HCT116 (cell line): ENCODE measurements around the gene KDM3B. TPM values are rescaled to one million over a fixed set of nuclear protein-coding genes. Genes with fewer than 3 reads are reported as not detected.

Source experiments
- ATAC-seq: fragments of 200-7000 bp; cut with Tn5 transposase; 2 replicates; pipeline ENCODE4 v1.9.1; 2020; ENCODE audit warnings: mild to moderate bottlenecking, moderate library complexity
- BruUV-seq: library from RNA; stranded (reverse); fragments of 400-500 nt; replicated peaks from 2 replicates; lab custom pipeline; 2021; lab: Mats Ljungman, UMichigan
- CTCF ChIA-PET: fragments of 300-600 bp; sonication (Branson Sonifier 250); formaldehyde crosslinking; loops from one replicate; lab custom pipeline; 2021; ENCODE audit warnings: antibody characterized with exemption; lab: Charles Lee
- POLR2A ChIA-PET: fragments of 300-600, 350-600 bp; sonication (Branson Sonifier 250); formaldehyde crosslinking; loops from one replicate; lab custom pipeline; 2021; ENCODE audit warnings: antibody characterized with exemption; lab: Charles Lee
- RAD21 ChIA-PET, 2 experiments: fragments of 300-600 bp; sonication (Branson Sonifier 250); formaldehyde crosslinking; loops; one replicate each; lab custom pipeline; 2023; ENCODE audit warnings: low total read pairs in 2 of 2; ENCODE audit not compliant: uncharacterized antibody in 2 of 2, unreplicated experiment in 2 of 2, low non-redundant PET in 1 of 2; lab: Charles Lee
- DNase-seq: peaks from one replicate; pipeline ENCODE4 v3.0.0-alpha.2; 2010; ENCODE audit warnings: low read depth, low spot score
- H2AFZ ChIP-seq: fragments of 200-600 bp; shearing (Covaris generic), sonication (generic); 2 replicates; pipeline ENCODE4 v1.6.1; 2017; ENCODE audit warnings: low read depth, mixed run types, mixed read lengths, antibody characterized with exemption, low read length; ENCODE audit not compliant: poor library complexity, severe bottlenecking
- H3K27ac ChIP-seq: 2 replicates; pipeline ENCODE4 v1.5.1; 2012; ENCODE audit warnings: low read depth, low read length
- H3K27me3 ChIP-seq: fragments of 200-600 bp; sonication (generic); 2 replicates; pipeline ENCODE4 v1.6.1; 2016; ENCODE audit warnings: mixed run types, low read length, mixed read lengths; ENCODE audit not compliant: insufficient read depth
- H3K36me3 ChIP-seq, 2 experiments: fragments of 200-500 bp in 1 of 2; fragments of 200-600 bp in 1 of 2; sonication (Bioruptor generic) in 1 of 2; sonication (generic) in 1 of 2; 2 replicates each; pipeline versions ENCODE4 v1.5.1 to v1.6.1; 2014 to 2016; ENCODE audit warnings: low read length in 2 of 2, inconsistent platforms in 1 of 2, mixed read lengths in 1 of 2, mixed run types in 1 of 2; ENCODE audit not compliant: insufficient read depth in 2 of 2, control insufficient read depth in 1 of 2
- H3K4me1 ChIP-seq, 2 experiments: fragments of 200-600 bp in 1 of 2; sonication (generic) in 1 of 2; 2 replicates each; pipeline versions ENCODE4 v1.5.1 to v1.6.1; 2012 to 2017; ENCODE audit warnings: low read length in 2 of 2, inconsistent platforms in 1 of 2, mild to moderate bottlenecking in 1 of 2, mixed read lengths in 1 of 2, mixed run types in 1 of 2, moderate library complexity in 1 of 2; ENCODE audit not compliant: insufficient read depth in 2 of 2, control insufficient read depth in 1 of 2
- H3K4me2 ChIP-seq: fragments of 200-600 bp; sonication (generic); 2 replicates; pipeline ENCODE4 v1.6.1; 2017; ENCODE audit warnings: mixed run types, low read length, mixed read lengths
- H3K4me3 ChIP-seq, 2 experiments: fragments of 200-600 bp in 1 of 2; sonication (generic) in 1 of 2; replicated peaks in 1 of 2; 2 replicates each; pipeline ENCODE4 v1.5.1; 2011 to 2016; ENCODE audit warnings: low read length in 2 of 2, control low read depth in 1 of 2, low read depth in 1 of 2, mild to moderate bottlenecking in 1 of 2, mixed read lengths in 1 of 2, mixed run types in 1 of 2
- H3K79me2 ChIP-seq: fragments of 200-600 bp; sonication (generic); 2 replicates; pipeline ENCODE4 v1.6.1; 2017; ENCODE audit warnings: mild to moderate bottlenecking, mixed run types, low read length, moderate library complexity, mixed read lengths; ENCODE audit not compliant: insufficient read depth
- H3K9ac ChIP-seq: fragments of 200-600 bp; sonication (generic); 2 replicates; pipeline ENCODE4 v1.6.1; 2016; ENCODE audit warnings: low read length, mixed read lengths
- H3K9me2 ChIP-seq: fragments of 200-600 bp; sonication (generic), shearing (Covaris generic); 2 replicates; pipeline ENCODE4 v1.6.1; 2017; ENCODE audit warnings: mixed run types, mild to moderate bottlenecking, moderate library complexity; ENCODE audit not compliant: insufficient read depth
- H3K9me3 ChIP-seq, 2 experiments: fragments of 200-500 bp in 1 of 2; fragments of 200-600 bp in 1 of 2; sonication (Bioruptor generic) in 1 of 2; sonication (generic) in 1 of 2; 2 replicates each; pipeline ENCODE4 v1.6.1; 2014 to 2017; ENCODE audit warnings: low read length in 2 of 2, mixed read lengths in 2 of 2, inconsistent platforms in 1 of 2, low read depth in 1 of 2, mild to moderate bottlenecking in 1 of 2, mixed run types in 1 of 2, moderate library complexity in 1 of 2; ENCODE audit not compliant: control insufficient read depth in 1 of 2, insufficient read depth in 1 of 2
- H4K20me1 ChIP-seq: fragments of 200-600 bp; sonication (generic), shearing (Covaris generic); 2 replicates; pipeline ENCODE4 v1.6.1; 2017; ENCODE audit warnings: mixed run types, mild to moderate bottlenecking, moderate library complexity; ENCODE audit not compliant: insufficient read depth
- EGR1 ChIP-seq: IDR thresholded peaks from 2 replicates; pipeline ENCODE4 v1.6.1; 2012; ENCODE audit warnings: low read depth
- ELF1 ChIP-seq: IDR thresholded peaks from 2 replicates; pipeline ENCODE4 v1.6.1; 2012; ENCODE audit warnings: low read depth, borderline replicate concordance
- EZH2phosphoT487 ChIP-seq: fragments of 200-600 bp; IDR thresholded peaks from 2 replicates; pipeline ENCODE4 v1.6.1; 2018; ENCODE audit warnings: antibody characterized with exemption, borderline replicate concordance
- FOSL1 ChIP-seq: IDR thresholded peaks from 2 replicates; pipeline ENCODE4 v1.6.1; 2012; ENCODE audit warnings: low read depth
- JUND ChIP-seq: IDR thresholded peaks from 2 replicates; pipeline ENCODE4 v1.6.1; 2012
- POLR2A ChIP-seq: IDR thresholded peaks from 2 replicates; pipeline ENCODE4 v1.7.0; 2011; ENCODE audit warnings: borderline replicate concordance; ENCODE audit not compliant: insufficient read depth, insufficient read length; ENCODE audit errors: extremely low read depth
- POLR2AphosphoS5 ChIP-seq: IDR thresholded peaks from 2 replicates; pipeline ENCODE4 v1.6.1; 2011; ENCODE audit warnings: mild to moderate bottlenecking, low read depth, low read length, moderate library complexity
- RAD21 ChIP-seq: IDR thresholded peaks from 2 replicates; pipeline ENCODE4 v1.6.1; 2012; ENCODE audit warnings: low read depth, mild to moderate bottlenecking
- SIN3A ChIP-seq: IDR thresholded peaks from 2 replicates; pipeline ENCODE4 v1.6.1; 2012; ENCODE audit warnings: low read depth
- SRF ChIP-seq: IDR thresholded peaks from 2 replicates; pipeline ENCODE4 v1.6.1; 2012; ENCODE audit warnings: low read depth
- ZFX ChIP-seq: fragments of 450-650 bp; IDR thresholded peaks from 2 replicates; pipeline ENCODE4 v1.6.1; 2017
- intact Hi-C: fragments of 100-400 bp; cut with micrococcal nuclease; formaldehyde crosslinking; loops from 2 replicates; pipeline ENCODE4 v1.10.0; 2022
- total RNA-seq: library from RNA; stranded (reverse); gene quantifications from one replicate; pipeline ENCODE4 v1.2.1, GENCODE V29; 2021; ENCODE audit not compliant: unreplicated experiment
- TF ChIP-seq, protein P1 (sequence below): IDR thresholded peaks from 2 replicates; pipeline ENCODE4 v1.6.1; 2012
- TF ChIP-seq, protein P2 (sequence below): IDR thresholded peaks from 2 replicates; pipeline ENCODE4 v1.6.1; 2012; ENCODE audit warnings: low read depth

The KDM3B gene
- total RNA-seq, 1 experiment from 2014 or later, result 65.1 TPM

DNA sequence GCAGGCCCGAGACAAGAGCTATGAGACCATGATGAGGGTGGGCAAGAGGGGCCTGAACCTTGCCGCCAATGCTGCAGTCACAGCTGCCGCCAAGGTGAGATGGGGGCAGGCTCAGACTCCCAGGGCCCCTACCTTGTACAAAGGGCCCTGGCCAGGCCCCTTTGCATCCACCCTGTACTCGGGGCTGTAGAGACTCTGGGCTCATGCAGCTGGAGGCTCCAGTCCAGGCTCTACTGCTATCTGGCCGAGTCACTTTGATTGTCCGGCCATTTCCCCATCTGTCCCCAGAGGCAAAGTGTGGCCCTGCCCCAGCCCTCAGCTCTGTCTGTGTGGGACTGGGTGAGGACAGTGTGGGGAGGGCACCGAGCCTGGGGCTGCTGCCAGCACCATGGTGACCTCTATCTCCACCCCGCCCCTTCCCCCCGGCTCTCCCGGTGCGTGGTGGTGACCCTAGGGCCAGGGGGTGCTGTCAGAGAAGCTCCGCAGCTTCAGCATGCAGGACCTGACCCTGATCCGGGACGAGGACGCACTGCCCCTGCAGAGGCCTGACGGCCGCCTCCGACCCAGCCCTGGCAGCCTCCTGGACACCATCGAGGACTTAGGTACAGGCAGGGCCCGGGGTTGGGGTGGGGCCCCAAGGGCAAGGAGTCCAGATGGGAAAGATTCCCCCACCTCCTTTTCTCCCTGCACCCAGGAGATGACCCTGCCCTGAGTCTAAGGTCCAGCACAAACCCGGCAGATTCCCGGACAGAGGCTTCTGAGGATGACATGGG lies 92.5 kb downstream of the KDM3B start:
- no peaks in the 10 kb centered on the region for H3K27me3 ChIP-seq
- H3K9me3 ChIP-seq, result no peaks in the 10 kb centered on the region
- no peak overlapping the region for H2AFZ ChIP-seq
- DNase-seq (no peak), ATAC-seq (no peak)
- no peaks in the 10 kb centered on the region for H3K9me2 ChIP-seq
- POLR2A ChIA-PET, result no interaction called here
- no peaks in the 10 kb centered on the region for H4K20me1 ChIP-seq
- intact Hi-C loops, result no loop called here
- H3K9ac ChIP-seq, result no peak overlapping the region
- RAD21 ChIA-PET, result no interaction called here
- TF ChIP-seq RAD21 (no peak), EZH2phosphoT487 (no peak), POLR2A (no peak), FOSL1 (no peak), SIN3A (no peak), EGR1 (no peak), ELF1 (no peak), POLR2AphosphoS5 (no peak), SRF (no peak), ZFX (no peak), JUND (no peak)
- TF ChIP-seq, protein P1, sequence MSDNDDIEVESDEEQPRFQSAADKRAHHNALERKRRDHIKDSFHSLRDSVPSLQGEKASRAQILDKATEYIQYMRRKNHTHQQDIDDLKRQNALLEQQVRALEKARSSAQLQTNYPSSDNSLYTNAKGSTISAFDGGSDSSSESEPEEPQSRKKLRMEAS, result no peak
- TF ChIP-seq, protein P2, sequence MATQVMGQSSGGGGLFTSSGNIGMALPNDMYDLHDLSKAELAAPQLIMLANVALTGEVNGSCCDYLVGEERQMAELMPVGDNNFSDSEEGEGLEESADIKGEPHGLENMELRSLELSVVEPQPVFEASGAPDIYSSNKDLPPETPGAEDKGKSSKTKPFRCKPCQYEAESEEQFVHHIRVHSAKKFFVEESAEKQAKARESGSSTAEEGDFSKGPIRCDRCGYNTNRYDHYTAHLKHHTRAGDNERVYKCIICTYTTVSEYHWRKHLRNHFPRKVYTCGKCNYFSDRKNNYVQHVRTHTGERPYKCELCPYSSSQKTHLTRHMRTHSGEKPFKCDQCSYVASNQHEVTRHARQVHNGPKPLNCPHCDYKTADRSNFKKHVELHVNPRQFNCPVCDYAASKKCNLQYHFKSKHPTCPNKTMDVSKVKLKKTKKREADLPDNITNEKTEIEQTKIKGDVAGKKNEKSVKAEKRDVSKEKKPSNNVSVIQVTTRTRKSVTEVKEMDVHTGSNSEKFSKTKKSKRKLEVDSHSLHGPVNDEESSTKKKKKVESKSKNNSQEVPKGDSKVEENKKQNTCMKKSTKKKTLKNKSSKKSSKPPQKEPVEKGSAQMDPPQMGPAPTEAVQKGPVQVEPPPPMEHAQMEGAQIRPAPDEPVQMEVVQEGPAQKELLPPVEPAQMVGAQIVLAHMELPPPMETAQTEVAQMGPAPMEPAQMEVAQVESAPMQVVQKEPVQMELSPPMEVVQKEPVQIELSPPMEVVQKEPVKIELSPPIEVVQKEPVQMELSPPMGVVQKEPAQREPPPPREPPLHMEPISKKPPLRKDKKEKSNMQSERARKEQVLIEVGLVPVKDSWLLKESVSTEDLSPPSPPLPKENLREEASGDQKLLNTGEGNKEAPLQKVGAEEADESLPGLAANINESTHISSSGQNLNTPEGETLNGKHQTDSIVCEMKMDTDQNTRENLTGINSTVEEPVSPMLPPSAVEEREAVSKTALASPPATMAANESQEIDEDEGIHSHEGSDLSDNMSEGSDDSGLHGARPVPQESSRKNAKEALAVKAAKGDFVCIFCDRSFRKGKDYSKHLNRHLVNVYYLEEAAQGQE, result no peak
- BruUV-seq, result no TSS peak
- peaks cover 10 to 18% of the 10 kb centered on the region in 2 experiments for H3K4me1 ChIP-seq
- CTCF ChIA-PET, result interaction anchor here (0.8 to 1.1 kb wide), 2 partner anchors 93 to 103 kb away, joined by 3 read pairs; partner anchors contain the start of gene KDM3B
- H3K36me3 ChIP-seq, result no peaks in the 10 kb centered on the region
- H3K4me3 ChIP-seq, result no peak overlapping the region
- H3K27ac ChIP-seq, result no peak overlapping the region
- H3K4me2 ChIP-seq, result no peak overlapping the region
- no peaks in the 10 kb centered on the region for H3K79me2 ChIP-seq
